Muscle layer of duodenum (tissue), 2 donors: ENCODE measurements around the gene KIF3A.

Experiments used
- H3K27ac ChIP-seq: one replicate; pipeline ENCODE4 v1.7.0; 2013; ENCODE audit warnings: mild to moderate bottlenecking, low read length
- H3K27me3 ChIP-seq: one replicate; pipeline ENCODE4 v1.7.0; 2013; ENCODE audit warnings: low read depth, mild to moderate bottlenecking, control low read depth, low read length
- H3K36me3 ChIP-seq, 2 donors: one replicate each; pipeline ENCODE4 v1.7.0; 2013; ENCODE audit warnings: low read length in 2 of 2, control low read depth in 1 of 2, mild to moderate bottlenecking in 1 of 2; ENCODE audit not compliant: insufficient read depth in 2 of 2, control insufficient read depth in 1 of 2
- H3K4me1 ChIP-seq, 2 donors: one replicate each; pipeline ENCODE4 v1.7.0; 2013; ENCODE audit warnings: low read length in 2 of 2, mild to moderate bottlenecking in 2 of 2, control low read depth in 1 of 2, moderate library complexity in 1 of 2; ENCODE audit not compliant: insufficient read depth in 2 of 2, control insufficient read depth in 1 of 2
- H3K4me3 ChIP-seq, 2 donors: one replicate each; pipeline ENCODE4 v1.7.0; 2013; ENCODE audit warnings: low read length in 2 of 2, low read depth in 1 of 2, mild to moderate bottlenecking in 1 of 2
- H3K9me3 ChIP-seq, 2 donors: one replicate each; pipeline ENCODE4 v1.7.0; 2013; ENCODE audit warnings: low read length in 2 of 2, control low read depth in 1 of 2, mild to moderate bottlenecking in 1 of 2; ENCODE audit not compliant: control insufficient read depth in 1 of 2
- donor health status: healthy.

Gene KIF3A

DNA sequence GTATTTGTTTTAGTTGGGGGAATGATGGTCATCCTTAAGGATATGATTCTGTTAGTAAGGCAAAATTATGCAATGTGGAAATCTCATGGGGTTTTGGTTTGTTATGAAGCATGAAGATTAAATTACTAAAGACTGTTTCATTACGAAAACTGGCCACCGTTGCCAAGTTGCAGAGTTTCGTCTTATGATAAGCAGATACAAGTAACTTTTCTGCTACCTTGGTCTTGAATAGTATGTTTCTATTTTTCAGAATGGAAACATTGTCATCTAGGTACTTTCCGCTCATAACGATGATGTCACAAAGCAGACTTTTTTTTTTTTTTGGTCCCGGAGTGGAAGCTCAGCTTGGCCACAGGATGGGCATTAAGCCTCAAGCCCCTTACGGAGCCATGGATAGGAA lies 14.1 kb upstream of the KIF3A start:
- H3K9me3 ChIP-seq = no peaks in the 10 kb centered on the region
- H3K4me1 ChIP-seq = peaks cover 0 to 11% of the 10 kb centered on the region in 2 donors
- peaks cover 0 to 13% of the 10 kb centered on the region in 2 donors for H3K36me3 ChIP-seq
- no peak overlapping the region for H3K27ac ChIP-seq
- no peak overlapping the region for H3K4me3 ChIP-seq
- no peaks in the 10 kb centered on the region for H3K27me3 ChIP-seq

DNA sequence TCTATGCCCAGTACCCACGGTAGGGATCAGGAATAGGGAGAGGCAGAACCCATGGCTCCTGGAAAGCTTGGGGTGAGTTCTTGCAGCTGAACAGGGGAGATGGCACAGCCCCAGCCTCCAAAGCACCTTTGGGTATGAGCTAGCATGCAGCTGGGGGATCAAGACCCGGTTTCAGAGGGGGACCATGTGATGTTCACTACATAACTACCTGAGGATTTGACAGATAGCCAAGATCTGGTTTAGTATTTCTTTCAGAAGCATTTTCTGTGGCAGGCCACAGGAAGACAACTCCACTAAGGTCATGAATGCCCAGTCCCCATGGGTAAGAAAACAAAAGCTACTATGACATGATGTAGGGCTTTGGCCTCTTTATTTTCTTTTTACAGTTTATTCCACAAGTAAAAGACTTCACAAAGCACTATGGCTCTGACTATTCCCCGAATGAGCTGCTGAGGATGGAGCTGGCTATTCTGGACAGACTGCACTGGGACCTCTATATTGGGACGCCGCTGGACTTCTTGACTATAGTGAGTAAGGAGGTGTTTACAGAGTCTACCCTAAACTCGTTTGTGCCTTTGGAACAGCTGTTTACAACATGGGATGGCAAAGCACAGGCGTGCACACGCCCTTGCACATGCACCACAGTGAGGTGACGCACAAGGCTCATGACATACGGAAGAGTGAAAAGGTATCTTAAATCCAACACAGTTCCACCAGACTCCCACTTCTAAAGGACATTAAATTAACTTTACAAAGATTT lies 13.3 kb upstream of the KIF3A start:
- Histone ChIP-seq H3K4me1 (peaks cover 0 to 11% of the 10 kb centered on the region in 2 donors), H3K27ac (no peak overlapping the region), H3K9me3 (no peaks in the 10 kb centered on the region), H3K36me3 (peaks cover 0 to 13% of the 10 kb centered on the region in 2 donors), H3K27me3 (peaks cover 3% of the 10 kb centered on the region), H3K4me3 (no peak overlapping the region)

DNA sequence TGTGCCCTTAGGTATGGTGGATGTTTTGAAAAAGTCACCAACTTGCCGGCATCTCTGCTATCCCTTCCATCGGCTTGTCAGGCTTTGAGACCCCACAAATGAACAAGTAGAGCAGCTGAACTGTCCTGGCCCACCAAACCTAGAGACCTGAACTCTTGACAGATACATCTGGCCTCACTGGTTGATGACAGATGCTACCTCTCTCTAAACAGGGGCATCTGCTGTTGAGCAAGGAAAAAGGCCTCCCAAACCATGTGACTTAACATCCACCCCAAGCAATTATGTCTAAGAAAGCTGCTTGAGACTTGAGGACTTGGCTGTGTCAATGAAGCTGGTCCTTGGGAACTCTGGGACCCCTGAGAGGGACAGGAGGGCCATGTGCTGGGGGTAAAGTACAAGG lies 12.2 kb upstream of the KIF3A start:
- Histone ChIP-seq H3K4me1 (peaks cover 0 to 11% of the 10 kb centered on the region in 2 donors), H3K9me3 (no peaks in the 10 kb centered on the region), H3K27ac (no peak overlapping the region), H3K27me3 (peaks cover 7% of the 10 kb centered on the region), H3K36me3 (peaks cover 0 to 13% of the 10 kb centered on the region in 2 donors), H3K4me3 (no peak overlapping the region)

DNA sequence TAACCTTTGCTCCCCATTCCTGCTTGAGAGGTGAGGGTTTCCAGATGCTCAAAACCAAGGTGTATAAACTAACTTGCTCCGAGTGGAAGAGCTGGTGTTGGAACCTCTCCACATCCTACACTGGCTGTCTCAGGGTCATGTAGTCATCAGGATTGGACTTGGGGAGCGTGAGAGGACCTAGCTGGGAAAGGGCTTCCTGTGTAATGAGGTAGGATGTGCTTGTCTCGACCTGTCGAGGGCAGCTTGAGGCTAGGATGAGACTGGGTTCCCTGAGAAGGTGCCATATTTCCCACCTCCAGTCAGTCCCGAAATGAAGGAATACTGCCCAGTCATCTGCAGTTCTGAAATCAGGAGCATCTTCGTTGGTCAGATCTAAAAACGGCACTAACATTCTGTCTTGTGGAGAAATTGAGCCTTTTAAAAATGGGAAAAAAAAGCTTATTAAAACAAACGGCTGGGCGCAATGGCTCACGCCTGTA lies 11.2 kb upstream of the KIF3A start:
- H3K27me3 ChIP-seq = peaks cover 7% of the 10 kb centered on the region
- H3K36me3 ChIP-seq = peaks cover 0 to 8% of the 10 kb centered on the region in 2 donors
- peaks cover 0 to 11% of the 10 kb centered on the region in 2 donors for H3K4me1 ChIP-seq
- no peak overlapping the region for H3K27ac ChIP-seq
- H3K9me3 ChIP-seq = no peaks in the 10 kb centered on the region
- H3K4me3 ChIP-seq = no peak overlapping the region

DNA sequence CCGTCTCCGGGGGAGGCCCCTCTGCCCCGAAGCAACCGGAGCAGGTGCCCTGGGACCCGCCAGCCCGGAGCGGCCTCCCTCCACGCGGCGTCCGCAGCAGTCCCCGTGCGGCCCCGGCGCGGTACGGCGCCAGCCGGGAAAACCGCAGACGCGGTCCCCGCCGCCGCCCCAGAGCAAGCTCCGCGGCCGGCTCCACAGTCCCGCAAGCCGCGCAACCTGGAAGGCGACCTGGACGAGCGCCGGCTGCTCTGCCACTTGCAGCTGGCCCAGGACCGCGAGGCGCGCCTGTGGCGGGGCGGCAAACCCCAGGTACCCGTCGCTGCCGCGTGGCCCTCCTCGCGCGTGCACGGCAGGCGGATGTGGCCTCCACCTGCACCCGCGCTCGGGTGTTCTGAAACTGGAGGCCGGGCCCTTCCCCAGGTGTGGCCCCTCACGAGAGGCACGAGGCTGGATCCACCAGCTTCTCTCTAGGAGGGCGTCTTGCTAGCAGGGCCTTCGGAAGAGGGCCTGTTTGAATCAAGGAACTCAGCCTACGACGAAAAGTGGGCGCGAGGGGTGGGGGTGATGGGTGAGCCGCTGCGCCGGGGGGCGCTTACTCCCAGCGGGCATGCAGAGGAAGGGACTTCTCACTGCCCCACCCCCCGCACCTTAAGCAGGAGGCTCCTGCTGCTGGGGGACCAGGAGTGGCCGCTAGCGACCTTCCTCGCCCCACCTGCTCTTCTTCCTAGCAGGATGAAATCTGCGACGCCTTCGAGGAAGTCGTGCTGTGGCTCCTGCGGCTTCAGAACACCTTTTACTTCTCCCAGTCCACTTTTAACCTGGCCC lies 10.5 kb upstream of the KIF3A start:
- Histone ChIP-seq H3K9me3 (no peaks in the 10 kb centered on the region), H3K36me3 (peaks cover 0 to 8% of the 10 kb centered on the region in 2 donors), H3K4me3 (peak overlapping the region in 1 of 2 donors; percentile 64), H3K27ac (no peak overlapping the region), H3K4me1 (peaks cover 0 to 11% of the 10 kb centered on the region in 2 donors), H3K27me3 (peaks cover 7% of the 10 kb centered on the region)

DNA sequence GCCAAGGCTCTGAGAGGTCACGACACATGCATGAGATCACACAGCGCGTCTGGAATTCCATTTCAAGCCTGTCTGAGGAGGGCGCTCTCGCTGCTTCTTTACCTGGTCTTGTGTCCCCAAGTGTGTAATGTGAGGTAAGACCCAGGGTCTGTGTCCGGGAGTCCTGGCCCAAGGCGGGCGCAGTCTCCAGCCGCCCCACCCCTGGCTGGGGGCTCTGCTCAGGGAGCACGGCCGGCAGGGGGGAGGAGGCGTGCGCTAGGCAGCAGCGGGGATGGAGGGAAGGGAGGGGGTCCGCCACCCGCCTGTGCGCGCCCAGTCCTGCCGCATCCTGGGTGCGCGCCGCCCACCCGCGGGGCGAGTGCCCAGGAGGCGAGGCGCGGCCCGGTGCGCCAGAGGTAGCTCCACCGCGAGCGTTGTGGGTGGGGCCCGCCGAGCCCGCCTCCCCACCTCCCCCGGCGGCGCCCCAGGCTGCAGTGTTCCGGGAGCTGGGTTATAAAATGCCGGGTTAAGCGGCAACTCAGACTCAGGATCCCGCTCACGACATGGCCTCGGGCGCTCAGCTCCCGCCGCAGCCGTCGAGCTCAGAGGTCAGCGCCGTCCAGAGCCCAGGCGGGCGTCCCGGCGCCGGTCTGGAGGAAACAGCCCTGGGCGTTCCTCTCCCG lies 9.7 kb upstream of the KIF3A start, which contains the start of gene CCNI2:
Gene CCNI2, plus strand, starts transcription at position 473 of the 662 bp plus-strand sequence. Its CDS starts 70 bp downstream, at position 543.
- Histone ChIP-seq H3K9me3 (no peaks in the 10 kb centered on the region), H3K4me3 (peak within 1 kb of the TSS; percentile 53 to 64), H3K27me3 (peaks cover 10% of the 10 kb centered on the region), H3K36me3 (peaks cover 0 to 6% of the 10 kb centered on the region in 2 donors), H3K27ac (no peak within 1 kb of the TSS), H3K4me1 (peaks cover 0 to 11% of the 10 kb centered on the region in 2 donors)

DNA sequence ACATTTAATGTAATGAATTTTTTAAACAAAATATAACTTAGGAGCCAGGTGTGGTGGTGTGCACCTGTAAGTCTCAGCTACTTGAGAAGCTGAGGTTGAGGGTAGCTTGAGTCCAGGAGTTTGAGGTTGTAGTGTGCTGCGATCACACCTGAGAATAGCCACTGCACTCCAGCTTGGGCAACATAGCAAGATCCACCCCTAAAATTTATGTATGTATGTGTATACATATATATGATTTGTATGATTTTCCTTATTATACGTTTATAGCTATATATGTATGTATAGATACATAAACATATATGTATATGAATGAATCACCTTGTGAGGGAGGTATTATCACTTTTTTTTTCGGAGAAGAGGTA lies 9.2 kb upstream of the KIF3A start:
- Histone ChIP-seq H3K27me3 (peaks cover 13% of the 10 kb centered on the region), H3K4me1 (peaks cover 0 to 11% of the 10 kb centered on the region in 2 donors), H3K4me3 (peak overlapping the region; percentile 53 to 64), H3K27ac (no peak overlapping the region), H3K9me3 (no peaks in the 10 kb centered on the region), H3K36me3 (peaks cover 0 to under 1% of the 10 kb centered on the region in 2 donors)

DNA sequence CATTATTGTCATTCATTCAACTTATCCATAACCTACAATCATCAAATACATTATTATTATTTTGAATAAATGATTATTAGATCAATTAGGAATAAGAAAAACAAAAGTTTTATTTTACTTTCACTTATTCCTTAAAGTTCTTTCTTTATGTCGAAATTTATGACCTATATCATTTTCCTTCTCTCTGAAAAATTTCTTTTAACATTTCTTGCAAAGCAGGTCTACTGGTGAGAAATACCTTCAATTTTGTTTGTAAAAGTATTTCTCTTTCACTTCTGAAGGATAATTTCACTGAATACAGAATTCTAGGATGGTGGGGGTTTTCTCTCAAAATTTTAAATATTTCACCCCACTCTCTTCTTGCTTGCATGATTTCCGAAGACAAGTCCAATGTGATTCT lies 7.3 kb upstream of the KIF3A start:
- Histone ChIP-seq H3K9me3 (no peaks in the 10 kb centered on the region), H3K27ac (no peak overlapping the region), H3K27me3 (peaks cover 13% of the 10 kb centered on the region), H3K4me3 (no peak overlapping the region), H3K36me3 (no peaks in the 10 kb centered on the region), H3K4me1 (peaks cover 0 to 11% of the 10 kb centered on the region in 2 donors)

DNA sequence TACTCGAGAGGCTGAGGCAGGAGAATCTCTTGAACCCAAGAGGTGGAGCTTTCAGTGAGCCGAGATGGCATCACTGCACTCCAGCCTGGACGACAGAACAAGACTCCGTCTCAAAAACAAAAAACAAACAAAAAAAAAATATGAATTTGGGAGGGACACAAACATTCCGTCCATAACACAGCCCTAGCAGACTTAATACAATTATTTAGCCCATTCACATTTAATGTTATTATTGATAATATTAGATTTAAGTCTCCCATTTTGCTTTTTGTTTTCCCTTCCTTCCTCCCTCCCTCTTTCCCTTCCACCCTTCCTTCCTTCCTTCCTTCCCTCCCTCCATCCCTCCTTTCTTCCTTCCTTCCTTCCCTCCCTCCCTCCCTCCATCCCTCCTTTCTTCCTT lies 5.3 kb upstream of the KIF3A start:
- Histone ChIP-seq H3K4me3 (no peak overlapping the region), H3K36me3 (no peaks in the 10 kb centered on the region), H3K27ac (no peak overlapping the region), H3K4me1 (peaks cover 0 to 9% of the 10 kb centered on the region in 2 donors), H3K9me3 (no peaks in the 10 kb centered on the region), H3K27me3 (peaks cover 13% of the 10 kb centered on the region)

DNA sequence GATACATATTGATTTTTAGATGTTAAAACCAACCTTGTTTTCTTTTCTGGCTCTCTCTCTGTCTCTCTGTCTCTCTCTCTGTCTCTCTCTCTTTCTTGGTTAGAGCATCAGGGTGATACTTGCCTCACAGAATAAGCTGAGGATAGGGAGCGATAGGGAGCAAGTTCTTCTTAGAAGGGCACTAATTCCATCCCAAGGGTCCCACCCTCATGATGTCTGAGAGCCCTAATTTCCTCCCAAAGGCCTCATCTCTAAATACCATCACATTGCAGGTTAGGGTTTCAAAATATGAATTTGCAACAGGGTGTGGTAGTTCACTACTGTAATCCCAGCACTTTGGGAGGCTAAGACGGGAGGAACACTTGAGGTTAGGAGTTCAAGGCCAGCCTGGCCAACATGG lies 4.8 kb upstream of the KIF3A start:
- peaks cover 13% of the 10 kb centered on the region for H3K27me3 ChIP-seq
- no peaks in the 10 kb centered on the region for H3K36me3 ChIP-seq
- no peak overlapping the region for H3K4me3 ChIP-seq
- H3K4me1 ChIP-seq = peaks cover 0 to 4% of the 10 kb centered on the region in 2 donors
- no peak overlapping the region for H3K27ac ChIP-seq
- H3K9me3 ChIP-seq = no peaks in the 10 kb centered on the region

DNA sequence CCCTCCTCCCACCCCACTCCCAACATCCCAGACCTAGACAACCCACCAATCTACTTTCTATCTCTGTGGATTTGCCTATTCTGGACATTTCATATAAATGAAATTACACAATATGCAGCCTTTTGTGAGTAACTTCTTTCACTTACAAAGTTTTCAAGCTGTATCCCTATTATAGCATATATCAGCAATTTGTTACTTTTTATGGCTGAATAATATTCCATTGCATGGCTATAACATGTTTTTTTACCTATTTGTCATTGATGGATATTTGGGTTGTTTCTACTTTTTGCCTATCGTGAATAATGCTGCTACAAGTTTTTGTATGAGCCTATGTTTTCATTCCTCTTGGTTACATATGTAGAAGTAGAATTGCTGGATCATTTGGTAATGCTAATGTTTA lies 1.9 kb upstream of the KIF3A start:
- Histone ChIP-seq H3K27me3 (peaks cover 6% of the 10 kb centered on the region), H3K36me3 (no peaks in the 10 kb centered on the region), H3K4me3 (no peak overlapping the region), H3K4me1 (peaks cover 0 to 13% of the 10 kb centered on the region in 2 donors), H3K9me3 (no peaks in the 10 kb centered on the region), H3K27ac (no peak overlapping the region)
